GM18498 (cell line): ENCODE results near the gene NPY4R.
"Not testable (repeated sequence)": the region's sequence is repeated elsewhere in the genome, so short reads cannot be mapped to it uniquely, and the experiment has no call there.

Experiments used
- ATAC-seq: cut with Tn5 transposase; IDR thresholded peaks from one replicate; pipeline ENCODE4 v1.9.1; 2021; ENCODE audit warnings: mild to moderate bottlenecking, moderate library complexity; ENCODE audit not compliant: unreplicated experiment

NPY4R gene

GRCh38 chr10:46459579-46459978, 6.2 kb downstream of the NPY4R start:
- not testable (repeated sequence) for ATAC-seq

GRCh38 chr10:46457071-46457470, 8.7 kb downstream of the NPY4R start:
- ATAC-seq, result not testable (repeated sequence)

GRCh38 chr10:46455992-46456391, 9.8 kb downstream of the NPY4R start:
- ATAC-seq, result not testable (repeated sequence)

GRCh38 chr10:46451365-46451764, 14.4 kb downstream of the NPY4R start:
- ATAC-seq, result not testable (repeated sequence)

GRCh38 chr10:46450829-46451228, 14.9 kb downstream of the NPY4R start:
- ATAC-seq, result not testable (repeated sequence)

GRCh38 chr10:46447439-46447838, 18.3 kb downstream of the NPY4R start:
- ATAC-seq, result not testable (repeated sequence)

- ATAC-seq, result not testable (repeated sequence)
These were observed 20.2 kb downstream of the NPY4R start for GRCh38 chr10:46445389-46446122.

GRCh38 chr10:46443422-46443821, 22.3 kb downstream of the NPY4R start:
- ATAC-seq, result not testable (repeated sequence)

- ATAC-seq, result not testable (repeated sequence)
These were observed 23.0 kb downstream of the NPY4R start for GRCh38 chr10:46442706-46443275.

- not testable (repeated sequence) for ATAC-seq
These were observed 23.9 kb downstream of the NPY4R start for GRCh38 chr10:46441837-46442278.

GRCh38 chr10:46440942-46441341, 24.8 kb downstream of the NPY4R start:
- not testable (repeated sequence) for ATAC-seq

- not testable (repeated sequence) for ATAC-seq
These were observed 42.2 kb downstream of the NPY4R start for GRCh38 chr10:46423550-46423949.

- not testable (repeated sequence) for ATAC-seq
These were observed 46.0 kb downstream of the NPY4R start for GRCh38 chr10:46419570-46420379.

- ATAC-seq, result not testable (repeated sequence)
These were observed 47.5 kb downstream of the NPY4R start for GRCh38 chr10:46418283-46418682.

- ATAC-seq, result not testable (repeated sequence)
These were observed 50.5 kb downstream of the NPY4R start for GRCh38 chr10:46415291-46415690.

- not testable (repeated sequence) for ATAC-seq
These were observed 53.1 kb downstream of the NPY4R start for GRCh38 chr10:46412665-46413064.

GRCh38 chr10:46411123-46411522, 54.6 kb downstream of the NPY4R start:
- not testable (repeated sequence) for ATAC-seq
